B cell (primary cell): ENCODE data around the gene NXPE4. TPM values are rescaled to one million over a fixed set of nuclear protein-coding genes. Genes with fewer than 3 reads are reported as not detected.

Experiments
- ATAC-seq: fragments of 200-7000 bp; cut with Tn5 transposase; one replicate; pipeline ENCODE4 v1.10.0; 2021; ENCODE audit warnings: low read depth, mild to moderate bottlenecking, moderate number of reproducible peaks, moderate library complexity
- CTCF ChIA-PET: fragments of 350-600 bp; sonication (Branson Sonifier 250); formaldehyde crosslinking; loops from one replicate; lab custom pipeline; 2021; ENCODE audit warnings: antibody characterized with exemption, inconsistent platforms; lab: Charles Lee
- POLR2A ChIA-PET: fragments of 350-600 bp; sonication (Branson Sonifier 250); formaldehyde crosslinking; loops from one replicate; lab custom pipeline; 2021; ENCODE audit warnings: antibody characterized with exemption; lab: Charles Lee
- DNase-seq: peaks from one replicate; pipeline ENCODE4 v3.0.0; 2013
- H2AFZ ChIP-seq: 2 replicates; pipeline ENCODE4 v1.6.1; 2012; ENCODE audit warnings: mild to moderate bottlenecking, low read depth, low read length; ENCODE audit not compliant: insufficient read depth, poor library complexity, severe bottlenecking
- H3K27ac ChIP-seq, 2 donors: 1 replicate in 1 of 2; 2 replicates in 1 of 2; pipeline ENCODE4 v1.5.1; 2012 to 2013; ENCODE audit warnings: low read length in 2 of 2, mild to moderate bottlenecking in 2 of 2, moderate library complexity in 1 of 2
- H3K27me3 ChIP-seq, 4 experiments: fragments of 200-600 bp in 1 of 4; sonication (generic) in 1 of 4; replicated peaks in 1 of 4; 1 replicate in 2 of 4; 2 replicates in 2 of 4; pipeline versions ENCODE4 v1.6.1 to v1.7.0; 2013 to 2016; ENCODE audit warnings: low read length in 3 of 4, mild to moderate bottlenecking in 2 of 4, mixed read lengths in 1 of 4, moderate library complexity in 1 of 4; ENCODE audit not compliant: insufficient read depth in 4 of 4, control insufficient read depth in 3 of 4; ENCODE audit errors: control extremely low read depth in 1 of 4
- H3K36me3 ChIP-seq, 2 experiments: replicated peaks in 1 of 2; 1 replicate in 1 of 2; 2 replicates in 1 of 2; pipeline versions ENCODE4 v1.6.1 to v1.7.1; 2013; ENCODE audit warnings: low read length in 1 of 2; ENCODE audit not compliant: insufficient read depth in 2 of 2, control insufficient read depth in 1 of 2; ENCODE audit errors: control extremely low read depth in 1 of 2, extremely low read depth in 1 of 2
- H3K4me1 ChIP-seq, 2 donors: fragments of 200-600 bp in 1 of 2; sonication (generic) in 1 of 2; 1 replicate in 1 of 2; 2 replicates in 1 of 2; pipeline versions ENCODE4 v1.5.1 to v1.6.1; 2013 to 2017; ENCODE audit warnings: low read length in 2 of 2; ENCODE audit not compliant: control insufficient read depth in 2 of 2, insufficient read depth in 2 of 2
- H3K4me2 ChIP-seq: replicated peaks from 2 replicates; pipeline ENCODE3; 2012; ENCODE audit warnings: mild to moderate bottlenecking, low read depth, low read length; ENCODE audit not compliant: poor library complexity, severe bottlenecking
- H3K4me3 ChIP-seq, 5 experiments: fragments of 200-600 bp in 1 of 5; sonication (generic) in 1 of 5; 1 replicate in 3 of 5; 2 replicates in 2 of 5; pipeline versions ENCODE4 v1.5.1 to v1.7.0; 2011 to 2016; ENCODE audit warnings: low read length in 4 of 5, mild to moderate bottlenecking in 4 of 5, low read depth in 2 of 5, control low read depth in 1 of 5, moderate library complexity in 1 of 5; ENCODE audit not compliant: insufficient read depth in 1 of 5; ENCODE audit errors: control extremely low read depth in 1 of 5, extremely low read depth in 1 of 5
- H3K79me2 ChIP-seq: fragments of 200-600 bp; sonication (generic); one replicate; pipeline ENCODE4 v1.6.0; 2016; ENCODE audit warnings: low read length; ENCODE audit not compliant: control insufficient read depth, insufficient read depth
- H3K9ac ChIP-seq: fragments of 200-600 bp; sonication (generic); 2 replicates; pipeline ENCODE4 v1.6.1; 2017; ENCODE audit warnings: mild to moderate bottlenecking, low read length, moderate library complexity
- H3K9me3 ChIP-seq, 3 donors: one replicate each; pipeline versions ENCODE4 v1.6.1 to v1.7.1; 2013; ENCODE audit warnings: low read length in 2 of 3; ENCODE audit not compliant: control insufficient read depth in 2 of 3, insufficient read depth in 1 of 3; ENCODE audit errors: control extremely low read depth in 1 of 3
- H4K20me1 ChIP-seq: 2 replicates; pipeline ENCODE4 v1.6.0; 2012; ENCODE audit warnings: mild to moderate bottlenecking, low read length; ENCODE audit not compliant: insufficient read depth, control insufficient read depth, poor library complexity, severe bottlenecking
- H3K27ac Mint-ChIP-seq: one replicate; pipeline ENCODE4 v1.8.0; 2021; ENCODE audit warnings: mixed read lengths
- H3K27me3 Mint-ChIP-seq: one replicate; pipeline ENCODE4 v1.8.0; 2021; ENCODE audit warnings: mixed read lengths
- H3K4me1 Mint-ChIP-seq: one replicate; pipeline ENCODE4 v1.8.0; 2021; ENCODE audit warnings: mixed read lengths
- H3K4me3 Mint-ChIP-seq: one replicate; pipeline ENCODE4 v1.8.0; 2021; ENCODE audit warnings: mixed read lengths
- H3K9me3 Mint-ChIP-seq: one replicate; pipeline ENCODE4 v1.8.0; 2022; ENCODE audit warnings: mixed read lengths; ENCODE audit not compliant: insufficient read depth
- EZH2 ChIP-seq: IDR thresholded peaks from 2 replicates; pipeline ENCODE4 v1.6.1; 2012; ENCODE audit warnings: borderline replicate concordance, low read depth, mild to moderate bottlenecking, moderate library complexity, low read length; ENCODE audit not compliant: insufficient read depth, poor library complexity, severe bottlenecking
- WGBS: methylation state at CpG from one replicate; pipeline ENCODE4 v1.1.5; 2013; ENCODE audit warnings: missing lambda C conversion rate; ENCODE audit not compliant: insufficient coverage; 5-methylcytosine and 5-hydroxymethylcytosine counted together
- intact Hi-C: fragments of 100-400 bp; cut with micrococcal nuclease; formaldehyde crosslinking; loops from one replicate; pipeline ENCODE4 v1.10.0; 2022
- polyA plus RNA-seq: library from polyadenylated mRNA; depleted of rRNA; stranded (reverse); fragments of >200 nt; gene quantifications from 2 replicates; pipeline ENCODE4 v1.2.3, GENCODE V29; 2012
- total RNA-seq, 2 donors: library from RNA; stranded (reverse); fragments of 120-200 nt in 1 of 2; gene quantifications; 1 replicate in 1 of 2; 2 replicates in 1 of 2; pipeline versions ENCODE4 v1.2.3 to v1.2.4, GENCODE V29; 2013 to 2022
- TF ChIP-seq, protein P1 (sequence below): fragments of 200-600 bp; IDR thresholded peaks from one replicate; pipeline ENCODE4 v1.8.0; 2022; ENCODE audit warnings: antibody characterized with exemption, mild to moderate bottlenecking

Gene NXPE4
- total and polyA plus RNA-seq, 2 donors (not counting 1 experiment from before 2014, with no cell fraction given), result not detected

DNA sequence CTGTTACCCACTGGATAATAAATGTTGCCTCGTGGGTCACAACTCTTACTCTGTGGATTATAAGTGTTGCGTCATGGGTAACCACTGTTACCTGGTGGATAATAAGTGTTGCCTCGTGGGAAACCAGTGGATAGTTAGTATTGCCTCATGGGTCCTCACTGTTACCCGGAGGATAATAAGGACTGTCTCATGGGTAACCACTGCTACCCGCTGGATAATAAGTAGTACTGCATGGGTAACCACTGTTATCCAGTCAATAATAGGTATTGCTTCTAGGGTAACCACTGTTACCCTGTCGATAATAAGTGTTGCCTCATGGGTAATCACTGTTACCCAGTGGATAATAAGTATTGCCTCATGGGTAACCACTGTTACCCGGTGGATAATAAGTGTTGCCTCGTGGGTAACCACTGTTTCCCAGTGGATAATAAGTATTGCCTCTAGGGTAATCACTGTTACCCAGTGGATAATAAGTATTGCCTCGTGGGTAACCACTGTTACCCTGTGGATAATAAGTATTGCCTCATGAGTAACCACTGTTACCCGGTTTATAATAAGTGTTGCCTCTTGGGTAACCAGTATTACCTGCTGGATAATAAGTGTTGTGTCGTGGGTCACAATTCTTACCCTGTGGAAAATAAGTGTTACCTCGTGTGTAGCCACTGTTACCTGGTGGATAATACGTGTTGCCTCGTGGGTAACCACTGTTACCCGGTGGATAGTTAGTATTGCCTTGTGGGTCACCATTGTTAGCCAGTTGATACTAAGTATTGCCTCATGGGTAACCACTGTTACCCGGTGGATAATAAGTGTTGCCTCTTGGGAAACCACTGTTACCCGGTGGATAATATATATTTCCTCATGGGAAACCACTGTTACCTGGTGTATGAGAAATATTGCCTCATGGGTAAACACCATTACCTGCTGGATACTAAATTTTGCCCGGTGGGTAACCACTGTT, 15.7 kb upstream of the NXPE4 start:
- Histone ChIP-seq H3K27ac (no peak overlapping the region), H3K4me3 (no peak overlapping the region), H3K27me3 (no peaks in the 10 kb centered on the region), H3K4me1 (no peaks in the 10 kb centered on the region), H3K9ac (no peak overlapping the region), H3K9me3 (no peaks in the 10 kb centered on the region), H2AFZ (no peak overlapping the region), H4K20me1 (no peaks in the 10 kb centered on the region), H3K4me2 (no peak overlapping the region), H3K79me2 (no peaks in the 10 kb centered on the region), H3K36me3 (no peaks in the 10 kb centered on the region)
- ChIA-PET POLR2A (no interaction called here), CTCF (no interaction called here)
- Mint-ChIP-seq H3K27me3 (no peaks in the 10 kb centered on the region), H3K4me3 (no peak overlapping the region), H3K27ac (no peak overlapping the region), H3K4me1 (no peaks in the 10 kb centered on the region), H3K9me3 (no peaks in the 10 kb centered on the region)
- ATAC-seq, result no peak
- DNase-seq, result no peak
- TF ChIP-seq, protein P1, sequence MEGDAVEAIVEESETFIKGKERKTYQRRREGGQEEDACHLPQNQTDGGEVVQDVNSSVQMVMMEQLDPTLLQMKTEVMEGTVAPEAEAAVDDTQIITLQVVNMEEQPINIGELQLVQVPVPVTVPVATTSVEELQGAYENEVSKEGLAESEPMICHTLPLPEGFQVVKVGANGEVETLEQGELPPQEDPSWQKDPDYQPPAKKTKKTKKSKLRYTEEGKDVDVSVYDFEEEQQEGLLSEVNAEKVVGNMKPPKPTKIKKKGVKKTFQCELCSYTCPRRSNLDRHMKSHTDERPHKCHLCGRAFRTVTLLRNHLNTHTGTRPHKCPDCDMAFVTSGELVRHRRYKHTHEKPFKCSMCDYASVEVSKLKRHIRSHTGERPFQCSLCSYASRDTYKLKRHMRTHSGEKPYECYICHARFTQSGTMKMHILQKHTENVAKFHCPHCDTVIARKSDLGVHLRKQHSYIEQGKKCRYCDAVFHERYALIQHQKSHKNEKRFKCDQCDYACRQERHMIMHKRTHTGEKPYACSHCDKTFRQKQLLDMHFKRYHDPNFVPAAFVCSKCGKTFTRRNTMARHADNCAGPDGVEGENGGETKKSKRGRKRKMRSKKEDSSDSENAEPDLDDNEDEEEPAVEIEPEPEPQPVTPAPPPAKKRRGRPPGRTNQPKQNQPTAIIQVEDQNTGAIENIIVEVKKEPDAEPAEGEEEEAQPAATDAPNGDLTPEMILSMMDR, result no peak
- TF ChIP-seq EZH2, result no peak
- WGBS, result 89% methylated on average over 15 of the region's 18 CpGs
- intact Hi-C loops, result no loop called here

DNA sequence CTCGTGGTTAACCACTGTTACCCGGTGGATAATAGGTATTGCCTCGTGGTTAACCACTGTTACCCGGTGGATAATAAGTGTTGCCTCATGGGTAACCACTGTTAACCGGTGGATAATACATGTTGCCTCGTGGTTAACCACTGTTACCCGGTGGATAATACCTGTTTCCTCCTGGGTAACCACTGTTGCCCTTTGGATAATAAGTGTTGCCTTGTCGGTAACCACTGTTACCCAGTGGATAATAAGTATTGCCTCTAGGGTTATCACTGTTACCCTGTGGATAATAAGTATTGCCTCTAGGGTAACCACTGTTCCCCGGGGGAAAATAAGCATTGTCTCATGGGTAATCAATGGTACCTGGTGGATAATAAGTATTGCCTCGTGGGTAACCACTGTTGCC, 15.0 kb upstream of the NXPE4 start:
- H3K27me3 Mint-ChIP-seq, result no peaks in the 10 kb centered on the region
- Histone ChIP-seq H3K9ac (no peak overlapping the region), H2AFZ (no peak overlapping the region), H4K20me1 (no peaks in the 10 kb centered on the region), H3K27me3 (no peaks in the 10 kb centered on the region), H3K4me1 (no peaks in the 10 kb centered on the region), H3K27ac (no peak overlapping the region), H3K36me3 (no peaks in the 10 kb centered on the region), H3K79me2 (no peaks in the 10 kb centered on the region), H3K4me2 (no peak overlapping the region), H3K4me3 (no peak overlapping the region), H3K9me3 (no peaks in the 10 kb centered on the region)
- no peak overlapping the region for H3K4me3 Mint-ChIP-seq
- no peak for DNase-seq
- H3K4me1 Mint-ChIP-seq, result no peaks in the 10 kb centered on the region
- POLR2A ChIA-PET, result no interaction called here
- no peaks in the 10 kb centered on the region for H3K9me3 Mint-ChIP-seq
- CTCF ChIA-PET, result no interaction called here
- 57% methylated on average over 8 of the region's 10 CpGs for WGBS
- no peak for ATAC-seq
- H3K27ac Mint-ChIP-seq, result no peak overlapping the region
- intact Hi-C loops, result no loop called here
- TF ChIP-seq EZH2, result no peak
- TF ChIP-seq, protein P1, result no peak
